AG08395 (cell line): ENCODE measurements around the gene JAM3.
A peak's percentile ranks its signal among the peaks of the same experiment; 100 is the strongest.
"Not testable (repeated sequence)": the region's sequence is repeated elsewhere in the genome, so short reads cannot be mapped to it uniquely, and the experiment has no call there.

Experiments
- DNase-seq: peaks from one replicate; pipeline ENCODE4 v3.0.0; 2012; ENCODE audit warnings: mixed read lengths, low spot score

Gene JAM3

DNA sequence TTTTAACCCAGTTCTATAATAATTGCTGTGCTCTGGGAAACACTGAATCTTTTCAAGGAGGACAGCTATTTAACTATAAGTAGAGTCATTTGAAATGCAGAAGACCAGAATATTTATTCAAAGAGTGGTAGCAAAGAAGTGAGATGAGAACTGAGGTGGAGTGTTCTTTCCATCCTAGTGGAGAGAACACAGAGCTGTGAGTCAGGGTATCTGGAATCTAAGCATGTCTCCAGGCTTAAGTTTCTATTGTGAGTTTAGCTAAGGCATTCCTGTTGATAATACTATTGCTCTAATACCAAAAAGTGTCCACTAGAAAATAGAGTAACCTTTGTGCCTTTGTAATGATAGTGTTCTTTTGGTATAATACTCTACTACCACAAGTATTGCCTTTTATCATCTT, 32.4 kb downstream of the JAM3 start:
- DNase-seq, result peak; percentile 54

DNA sequence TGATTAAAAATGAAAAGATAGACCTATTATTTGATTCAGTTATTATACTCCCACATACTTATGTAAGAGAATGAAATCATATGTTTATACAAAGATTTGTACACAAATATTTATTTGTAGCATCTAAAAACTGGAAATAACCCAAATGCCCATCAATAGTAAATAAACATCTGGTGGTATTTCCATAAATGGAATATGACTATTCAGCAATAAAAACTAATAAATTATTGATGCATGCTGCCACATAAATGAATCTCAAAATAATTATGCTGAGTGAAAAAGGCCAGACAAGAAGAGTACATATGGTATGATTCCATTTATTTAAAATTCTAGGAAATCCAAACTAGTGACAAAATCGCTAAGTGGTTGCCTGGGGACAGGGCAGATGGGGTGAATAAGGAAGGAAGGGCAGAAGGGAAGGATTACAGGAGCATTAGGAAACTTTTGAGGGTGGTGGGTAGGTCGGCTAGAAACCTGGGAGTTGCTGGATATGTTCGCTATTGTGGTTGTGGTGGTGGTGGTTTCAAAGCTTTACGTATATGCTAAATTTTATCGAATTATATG, 41.5 kb downstream of the JAM3 start:
- no peak for DNase-seq

DNA sequence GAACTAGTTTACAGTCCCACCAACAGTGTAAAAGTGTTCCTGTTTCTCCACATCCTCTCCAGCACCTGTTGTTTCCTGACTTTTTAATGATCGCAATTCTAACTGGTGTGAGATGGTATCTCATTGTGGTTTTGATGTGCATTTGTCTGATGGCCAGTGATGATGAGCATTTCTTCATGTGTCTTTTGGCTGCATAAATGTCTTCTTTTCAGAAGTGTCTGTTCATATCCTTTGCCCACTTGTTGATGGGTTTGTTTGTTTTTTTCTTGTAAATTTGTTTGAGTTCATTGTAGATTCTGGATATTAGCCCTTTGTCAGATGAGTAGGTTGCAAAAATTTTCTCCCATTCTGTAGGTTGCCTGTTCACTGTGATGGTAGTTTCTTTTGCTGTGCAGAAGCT, 44.9 kb downstream of the JAM3 start:
- DNase-seq, result not testable (repeated sequence)

DNA sequence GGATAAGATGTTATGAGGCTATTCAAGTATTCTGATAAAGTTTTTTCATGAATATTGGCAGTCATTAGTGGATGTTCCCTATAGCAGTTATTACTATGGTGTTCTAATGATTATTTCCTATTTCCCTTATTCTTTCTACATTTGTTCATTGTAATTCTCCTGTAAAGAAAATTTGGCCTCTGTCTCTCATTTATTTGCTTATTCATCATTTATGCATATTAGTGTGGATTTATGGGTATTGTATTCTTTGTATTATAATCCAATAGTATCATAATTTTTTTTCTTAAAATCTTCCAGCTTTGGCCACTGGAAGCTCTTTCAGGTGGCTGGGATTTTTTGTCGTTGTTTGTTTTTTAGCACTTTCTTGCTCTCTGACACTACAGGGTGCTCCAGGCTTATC, 47.3 kb downstream of the JAM3 start:
- DNase-seq, result no peak

DNA sequence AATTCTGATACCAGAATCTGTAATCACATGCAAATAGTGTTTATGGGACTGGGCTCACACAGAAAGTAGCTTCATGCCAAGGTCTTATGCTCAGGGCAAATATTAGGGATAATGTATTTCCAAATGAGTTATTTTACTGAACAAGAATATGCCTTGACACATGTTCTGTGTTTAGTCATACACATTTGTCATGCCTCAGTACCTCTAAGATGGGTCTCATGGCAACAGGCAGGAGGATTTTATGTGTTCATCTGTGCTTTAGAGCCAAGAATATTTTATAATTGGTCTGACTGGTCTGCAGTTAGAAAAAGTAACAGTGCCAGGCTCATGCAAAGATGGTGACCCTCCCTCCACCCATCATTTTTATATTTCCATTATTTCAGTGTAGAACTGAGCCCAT, 49.1 kb downstream of the JAM3 start:
- DNase-seq, result no peak

DNA sequence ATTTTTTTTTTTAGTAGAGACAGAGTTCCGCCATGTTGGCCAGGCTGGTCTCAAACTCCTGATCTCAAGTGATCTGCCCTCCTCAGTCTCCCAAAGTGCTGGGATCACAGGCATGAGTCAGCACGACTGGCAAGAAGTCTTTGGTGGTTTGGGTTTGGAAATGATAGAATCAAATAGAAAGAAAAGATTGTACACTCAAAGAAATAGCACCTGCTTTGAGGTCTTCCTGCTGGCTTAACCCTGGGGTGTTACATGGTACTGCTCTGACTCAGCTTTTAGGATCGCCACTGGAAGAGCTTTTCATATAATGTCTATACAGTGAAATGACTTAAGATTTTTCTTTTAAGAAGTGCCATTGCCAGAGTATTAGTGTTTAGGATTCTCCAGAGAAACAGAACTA, 50.2 kb downstream of the JAM3 start:
- no peak for DNase-seq

DNA sequence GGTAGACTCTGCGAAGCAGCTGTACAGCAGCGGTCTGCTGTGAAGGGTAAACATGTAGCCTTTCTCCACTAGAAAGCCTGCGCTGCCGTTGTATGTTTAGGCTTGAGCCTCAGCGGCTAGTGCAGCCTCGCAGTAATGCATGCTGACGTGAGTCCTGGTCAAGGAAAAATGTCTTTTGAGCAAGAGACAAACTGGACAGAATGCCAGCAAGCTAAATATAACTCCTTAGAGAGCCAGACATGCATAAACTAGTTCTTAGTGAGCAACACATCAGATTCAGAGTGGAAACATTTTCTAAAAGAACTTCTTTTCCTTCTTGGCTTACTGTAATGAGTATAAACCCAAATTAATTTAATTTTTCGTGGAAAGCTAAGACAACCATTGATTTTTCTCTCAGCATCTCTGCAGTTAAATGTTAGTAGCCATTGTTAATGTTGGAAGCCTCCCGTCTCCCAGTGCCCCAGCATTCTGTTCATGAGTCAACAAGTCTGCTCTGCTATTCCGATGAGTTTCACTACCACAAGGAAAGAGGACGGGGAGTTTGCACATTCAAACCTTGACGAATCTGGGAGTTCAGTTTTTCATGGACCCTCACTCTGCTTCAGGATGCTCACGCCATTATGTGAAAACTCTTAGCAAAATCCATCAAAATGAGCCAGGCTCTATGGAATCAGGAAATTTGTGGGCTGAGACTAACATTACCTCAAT, 51.4 kb downstream of the JAM3 start:
- peak; percentile 81 for DNase-seq

DNA sequence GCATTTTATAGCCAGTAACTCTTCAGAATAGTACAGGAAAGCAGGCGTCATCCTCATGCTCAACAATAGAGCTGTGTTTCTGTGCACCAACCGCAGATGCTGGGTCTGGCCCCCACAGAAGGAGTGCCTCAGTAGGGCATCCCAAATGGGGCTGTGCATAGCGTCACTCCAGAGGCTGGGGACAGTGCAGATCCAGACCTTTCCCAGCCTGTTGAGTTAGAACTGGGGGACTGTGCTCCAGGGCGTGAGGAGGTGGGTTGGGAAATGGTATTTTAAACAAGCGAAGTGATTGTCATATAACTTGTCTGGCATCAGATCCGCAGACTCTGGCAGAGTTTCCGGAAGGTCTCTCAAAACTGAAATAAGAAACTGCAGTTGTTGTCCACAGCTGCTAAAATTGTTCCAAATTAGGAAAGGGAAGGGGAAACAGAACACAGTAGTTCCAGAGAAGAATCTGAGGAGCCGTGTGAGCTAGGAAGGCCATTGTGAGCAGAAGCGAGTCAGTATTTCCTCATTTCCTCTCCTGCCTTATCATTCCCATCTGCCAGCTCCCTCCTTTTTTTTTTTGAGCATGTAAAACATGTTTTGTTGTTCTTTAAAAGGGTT, 52.2 kb downstream of the JAM3 start:
- peak; percentile 47 for DNase-seq

DNA sequence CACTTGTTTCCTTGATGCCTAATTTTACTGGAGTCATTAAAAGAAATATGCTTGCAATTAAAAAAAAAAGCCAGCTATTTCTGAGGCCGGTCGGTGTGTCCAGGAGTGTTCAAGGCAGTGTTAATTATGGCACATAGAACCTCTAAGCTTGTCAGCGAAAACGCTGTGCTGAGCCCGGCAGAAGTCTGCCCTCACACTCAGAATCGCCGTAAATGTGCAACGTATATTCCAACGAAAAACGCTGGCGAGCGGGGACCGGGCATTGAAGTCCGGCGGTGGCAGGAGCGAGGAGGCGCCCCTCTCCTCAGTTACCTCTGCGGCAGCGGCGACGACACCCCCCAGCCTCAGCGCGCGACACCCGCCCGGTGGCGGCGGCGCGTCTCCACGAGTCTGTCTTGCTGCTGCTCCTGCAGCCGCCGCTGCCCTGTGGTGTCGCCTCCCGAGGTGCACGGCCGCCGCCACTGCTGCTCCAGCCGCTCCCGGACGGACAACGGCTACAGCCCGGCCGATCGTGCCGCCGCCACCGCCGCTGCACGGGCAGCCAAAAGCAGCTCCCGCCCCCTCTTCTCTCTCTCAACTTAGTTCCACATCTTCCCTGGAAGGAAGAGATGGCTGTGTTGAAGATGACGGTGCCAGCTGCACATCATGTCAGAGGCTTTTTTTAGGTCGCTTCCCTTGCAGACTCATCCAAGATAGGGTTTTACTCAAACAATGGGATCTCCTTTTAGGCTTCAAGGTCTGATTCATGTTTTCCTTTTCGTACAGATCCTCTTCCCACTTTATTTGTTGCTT, 56.0 kb downstream of the JAM3 start:
- DNase-seq, result peak; percentile 45

DNA sequence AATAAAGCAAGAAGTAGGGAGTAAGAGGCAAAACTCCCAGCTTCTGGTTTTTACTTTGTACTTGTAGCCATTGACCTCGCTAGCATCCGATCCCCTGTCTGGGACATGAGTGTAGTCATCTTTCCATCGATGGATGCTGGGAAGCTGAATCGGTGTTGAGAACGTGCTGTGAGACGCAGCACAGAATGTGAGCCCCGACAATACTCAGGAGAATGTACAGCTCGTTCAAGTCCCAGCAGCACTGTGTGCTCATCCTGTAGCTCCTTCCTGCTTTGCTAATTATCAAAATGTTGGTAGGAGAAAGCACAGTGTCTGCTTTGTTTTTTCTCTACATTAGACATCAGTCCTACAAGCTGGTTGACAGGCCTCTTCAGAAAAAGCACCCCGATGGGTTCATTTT, 56.6 kb downstream of the JAM3 start:
- DNase-seq, result no peak

DNA sequence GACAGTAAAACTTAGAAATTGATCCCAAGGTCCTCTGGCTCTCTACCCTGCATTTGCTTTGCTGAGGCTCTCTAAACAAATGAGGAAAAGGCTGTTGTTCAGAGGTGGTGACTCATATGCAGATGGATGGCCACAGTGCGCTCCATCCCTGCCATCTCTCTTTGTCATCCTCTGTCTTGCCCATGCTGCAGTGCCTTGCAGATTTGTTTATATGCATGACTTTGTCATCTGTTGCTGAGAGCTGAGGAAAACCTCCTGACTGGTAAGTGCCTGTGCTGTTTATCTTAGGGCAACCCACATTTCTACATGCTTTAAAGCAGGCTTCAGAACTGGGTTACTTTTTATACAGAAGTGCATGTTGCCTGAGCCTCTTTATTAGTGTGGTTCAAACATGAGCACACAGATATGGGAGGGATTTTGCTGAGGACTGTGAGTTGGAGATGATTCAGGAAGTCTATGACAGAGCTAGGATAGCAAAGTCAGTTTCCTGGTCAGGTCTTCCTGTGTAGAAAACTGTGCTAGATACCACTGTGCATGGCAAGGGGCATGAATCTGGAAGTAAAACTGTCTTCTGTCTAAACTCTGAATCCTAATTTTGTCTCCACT, 57.4 kb downstream of the JAM3 start:
- DNase-seq, result peak; percentile 94

DNA sequence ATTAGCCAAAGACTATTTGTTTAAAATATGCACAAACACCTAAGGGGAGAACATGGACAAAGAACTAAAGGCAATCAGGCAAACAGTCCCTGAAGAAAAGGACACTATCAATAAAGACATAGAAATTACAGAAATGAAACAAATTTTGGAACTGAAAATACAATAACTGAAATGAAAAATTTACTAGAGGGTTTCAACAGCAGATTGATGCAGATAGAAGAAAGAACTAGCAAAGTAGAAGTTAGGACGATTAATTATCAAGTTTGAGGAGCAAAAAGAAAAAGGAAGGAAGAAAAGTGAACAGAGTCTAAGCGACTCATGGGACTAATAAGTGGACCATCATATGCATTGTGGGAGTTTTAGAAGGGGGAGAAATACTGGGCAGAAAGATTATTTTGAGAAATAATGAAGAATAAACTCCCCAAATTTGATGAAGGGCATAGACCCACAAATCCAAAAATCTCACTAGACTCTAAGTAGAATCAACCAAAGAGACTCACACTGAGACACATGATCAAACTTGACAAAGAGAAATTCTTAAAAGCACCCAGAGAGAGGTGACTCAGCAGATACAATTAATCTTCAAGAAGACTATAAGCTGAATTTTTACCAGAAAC, 62.9 kb downstream of the JAM3 start:
- no peak for DNase-seq

DNA sequence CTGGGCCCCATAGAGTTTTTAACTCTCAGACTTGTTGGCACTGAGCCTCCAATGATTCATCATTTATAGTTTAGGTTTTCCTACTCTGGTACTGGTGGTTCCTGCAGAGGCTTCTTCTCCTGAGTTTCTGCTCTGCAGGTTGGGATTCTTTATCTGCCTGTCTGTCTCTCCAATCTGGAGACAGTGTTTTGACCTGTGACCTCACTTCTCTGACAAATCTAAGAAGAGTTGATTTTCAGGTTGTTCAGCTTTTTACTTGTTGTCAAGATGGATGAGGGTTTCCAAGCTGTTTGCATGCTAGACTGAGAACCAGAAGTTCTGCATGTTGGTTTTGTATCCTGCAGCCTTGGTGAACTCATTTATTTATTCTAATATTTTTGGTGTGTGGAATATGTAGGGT, 63.9 kb downstream of the JAM3 start:
- no peak for DNase-seq

DNA sequence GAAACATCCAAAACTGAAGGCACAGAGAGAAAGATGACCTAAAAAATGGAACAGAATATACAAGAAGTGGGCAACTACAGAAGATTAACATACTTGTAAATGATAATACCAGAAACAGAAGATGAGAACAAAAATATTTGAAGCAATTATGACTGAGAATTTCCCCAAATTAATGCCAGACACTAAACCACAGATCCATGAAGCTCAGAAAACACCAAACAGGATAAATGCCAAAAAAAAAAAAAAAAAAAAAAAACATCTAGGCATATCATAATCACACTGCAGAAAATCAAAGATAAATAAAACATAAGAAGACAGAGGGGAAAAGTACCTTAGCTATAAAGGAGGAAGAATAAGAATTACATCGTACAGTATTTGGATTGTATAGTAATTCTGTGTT, 65.3 kb downstream of the JAM3 start:
- no peak for DNase-seq

DNA sequence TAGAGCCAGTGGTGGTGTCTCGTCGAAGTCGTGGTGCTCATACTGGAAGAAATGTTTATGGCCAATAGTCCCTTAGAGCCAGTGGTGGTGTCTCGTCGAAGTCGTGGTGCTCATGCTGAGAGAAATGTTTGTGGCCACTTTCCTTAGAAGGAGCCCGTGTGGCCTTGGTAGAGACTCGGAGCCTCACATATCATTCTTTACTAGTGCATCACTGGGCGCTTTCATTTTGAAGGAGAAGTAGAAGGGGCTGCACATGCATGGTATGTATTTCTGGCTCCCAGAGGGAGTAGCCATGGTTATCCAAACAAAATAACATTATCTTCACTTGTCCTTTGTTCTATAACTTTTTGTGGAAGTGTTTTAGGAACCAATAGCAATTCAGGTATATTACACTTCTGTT, 69.5 kb downstream of the JAM3 start:
- DNase-seq, result no peak

DNA sequence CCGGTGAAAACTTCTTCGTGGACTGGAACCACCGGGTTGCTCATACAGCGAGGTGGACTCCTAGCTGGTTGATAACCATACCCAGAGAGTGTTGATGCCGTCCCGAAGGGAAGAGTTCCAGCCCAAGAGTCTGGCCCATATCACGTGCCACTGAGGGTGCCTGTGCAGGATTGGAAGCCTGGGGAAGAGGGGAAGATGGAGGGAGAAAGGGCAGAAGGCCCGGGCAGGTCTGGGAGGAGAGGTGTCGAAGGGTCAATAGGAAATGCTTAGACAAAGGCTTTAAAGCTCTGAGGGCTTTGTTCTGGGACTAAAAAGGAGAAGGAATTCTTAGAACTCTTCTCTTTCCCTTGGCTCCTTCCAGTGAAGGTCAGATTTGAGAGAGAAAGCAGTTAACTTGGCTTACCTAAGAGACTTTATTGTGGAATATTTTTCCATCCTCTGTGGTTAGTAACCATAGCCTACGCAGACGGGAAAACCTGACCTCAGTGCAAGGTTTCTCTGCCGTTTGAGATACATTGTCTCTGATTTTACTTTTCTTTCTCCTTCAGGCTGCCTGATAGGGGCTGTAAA, 70.5 kb downstream of the JAM3 start:
- DNase-seq, result no peak

DNA sequence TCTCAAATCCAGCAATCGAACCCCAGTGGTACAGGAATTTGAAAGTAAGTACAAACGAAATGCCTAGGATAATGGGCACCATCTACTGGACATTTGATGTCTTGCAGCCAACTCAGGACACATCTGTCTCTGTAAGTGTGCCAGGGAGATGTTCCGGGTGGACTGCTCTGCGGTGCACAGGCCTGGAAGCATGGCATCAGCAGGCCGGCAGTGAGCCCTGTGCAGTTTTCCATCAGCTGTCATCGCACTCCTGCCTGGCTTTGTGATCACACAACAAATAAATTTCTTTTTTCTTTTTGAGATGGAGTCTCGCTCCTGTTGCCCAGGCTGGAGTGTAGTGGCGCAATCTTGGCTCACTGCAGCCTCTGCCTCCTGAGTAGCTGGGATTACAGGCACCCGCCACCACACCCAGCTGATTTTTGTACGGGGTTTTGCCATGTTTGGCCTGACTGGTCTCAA, 71.0 kb downstream of the JAM3 start:
- DNase-seq, result peak; percentile 87

DNA sequence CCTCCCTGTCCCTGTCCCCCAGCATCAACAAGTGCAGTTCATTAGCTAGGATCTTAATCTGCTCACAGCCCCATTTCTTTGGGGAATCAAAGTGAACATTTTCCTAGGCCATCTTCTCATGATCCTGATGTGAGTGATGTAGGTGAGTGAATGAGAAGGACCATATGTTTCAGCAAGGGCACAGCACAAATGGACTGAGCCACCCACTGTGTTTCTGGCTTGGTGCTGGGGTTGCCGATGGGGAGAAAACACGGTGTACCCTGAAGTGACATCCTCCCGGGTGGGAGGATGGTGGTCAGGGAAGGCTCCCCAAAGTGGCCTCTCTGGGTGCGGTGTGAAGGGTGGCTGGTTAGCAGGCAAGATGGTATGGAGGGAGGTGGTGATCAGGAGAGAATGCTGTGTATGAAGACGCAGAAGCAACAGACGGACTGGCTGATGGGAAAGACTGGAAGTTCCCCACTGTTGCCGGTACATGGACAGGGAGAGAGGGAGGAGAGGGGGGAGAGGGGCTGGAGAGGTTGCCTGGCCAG, 72.2 kb downstream of the JAM3 start:
- no peak for DNase-seq

DNA sequence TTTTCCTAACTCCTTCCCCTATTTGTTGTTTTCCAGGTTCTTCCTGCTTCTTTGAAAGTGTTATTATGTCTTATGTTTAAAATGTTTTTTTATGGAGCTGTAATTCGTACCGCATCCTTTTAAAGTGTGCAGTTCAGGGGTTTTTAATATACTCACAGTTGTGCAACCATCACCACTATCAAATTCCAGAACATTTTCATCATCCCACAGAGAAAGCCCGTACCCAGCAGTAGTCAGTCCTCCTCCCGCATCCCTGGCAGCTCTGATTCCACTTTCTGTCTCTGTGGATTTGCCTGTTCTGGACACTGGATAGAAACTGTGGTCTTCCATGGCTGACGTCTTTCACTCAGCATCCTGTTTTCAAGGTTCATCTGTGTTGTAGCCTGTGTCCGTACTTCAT, 73.7 kb downstream of the JAM3 start:
- no peak for DNase-seq

DNA sequence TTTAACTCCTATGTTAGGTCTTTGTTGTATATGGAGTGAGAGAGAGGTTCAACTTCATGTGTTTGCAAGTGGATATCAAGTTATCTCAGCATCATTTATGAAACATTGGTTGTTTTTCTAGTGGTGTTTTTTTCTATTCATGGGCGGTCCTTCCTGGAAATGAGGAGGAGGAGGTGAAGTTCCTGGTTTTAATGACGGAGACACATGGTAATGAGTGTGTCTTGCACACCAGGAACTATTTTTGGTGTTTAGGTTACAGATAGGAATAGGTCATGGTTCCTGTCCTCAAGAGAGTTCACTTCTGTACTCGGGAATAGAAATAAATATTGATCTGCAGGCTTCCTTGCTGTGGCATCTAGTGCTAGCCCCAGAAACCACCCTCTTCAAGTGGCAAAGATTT, 74.9 kb downstream of the JAM3 start:
- no peak for DNase-seq

DNA sequence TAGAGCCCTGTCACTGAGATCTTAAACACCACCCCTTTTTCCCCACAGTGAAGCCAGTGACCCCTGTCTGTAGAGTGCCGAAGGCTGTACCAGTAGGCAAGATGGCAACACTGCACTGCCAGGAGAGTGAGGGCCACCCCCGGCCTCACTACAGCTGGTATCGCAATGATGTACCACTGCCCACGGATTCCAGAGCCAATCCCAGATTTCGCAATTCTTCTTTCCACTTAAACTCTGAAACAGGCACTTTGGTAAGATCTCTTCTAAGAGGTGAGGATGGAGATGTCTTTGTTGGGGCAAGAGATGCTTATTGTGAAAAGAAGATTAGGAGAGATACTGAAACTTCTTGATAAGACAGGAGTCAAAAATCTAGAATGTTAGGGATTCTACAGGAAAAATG, 75.9 kb downstream of the JAM3 start:
- DNase-seq, result no peak
